GM21825 (cell line): Measurements from ENCODE around the gene CALML5.
"Not testable (repeated sequence)": the region's sequence is repeated elsewhere in the genome, so short reads cannot be mapped to it uniquely, and the experiment has no call there.

Experiments
- ATAC-seq: cut with Tn5 transposase; IDR thresholded peaks from one replicate; pipeline ENCODE4 v1.9.1; 2021; ENCODE audit warnings: mild to moderate bottlenecking, moderate library complexity; ENCODE audit not compliant: unreplicated experiment

The CALML5 gene

GRCh38 chr10:5485948-5486852 is 13.2 kb downstream of the CALML5 start:
- ATAC-seq: no peak

GRCh38 chr10:5485290-5485689 is 14.1 kb downstream of the CALML5 start:
- no peak for ATAC-seq

DNA sequence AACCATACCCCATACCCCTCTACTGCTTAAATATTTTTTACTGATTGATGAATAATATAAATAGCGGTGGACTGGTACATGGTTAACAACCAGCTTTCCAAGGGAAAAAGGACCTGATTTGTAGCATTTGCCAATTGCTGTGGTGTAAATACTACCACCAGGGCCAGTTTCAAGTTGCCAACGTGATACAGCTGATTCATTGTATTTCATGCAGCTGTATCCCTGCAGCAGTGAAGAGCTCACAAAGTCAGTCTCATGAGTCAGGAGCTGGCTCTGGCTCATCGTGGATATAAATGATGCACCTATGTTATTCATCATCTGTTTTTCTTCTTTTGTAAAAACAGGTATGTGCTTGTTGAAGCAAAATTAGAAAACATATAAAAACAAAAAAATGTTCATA is 15.2 kb downstream of the CALML5 start:
- no peak for ATAC-seq

DNA sequence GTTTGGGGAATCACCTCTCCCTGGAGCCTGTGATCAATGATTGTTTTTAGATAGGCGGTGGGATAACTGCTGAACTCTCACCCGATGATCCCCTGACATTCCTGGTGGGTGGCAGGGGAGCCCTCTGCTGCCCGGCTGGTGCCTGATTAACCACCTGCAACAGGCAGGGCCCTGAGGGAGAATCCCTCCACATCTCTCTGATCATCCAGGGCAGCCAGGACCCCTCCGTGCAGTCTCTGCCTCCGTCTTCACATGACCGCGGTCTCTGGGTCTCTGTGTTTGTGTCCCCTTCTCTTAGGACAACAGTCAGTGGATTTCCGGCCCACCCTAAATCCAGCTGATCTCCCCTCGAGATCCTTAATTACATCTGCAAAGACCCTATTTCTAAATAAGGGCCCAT is 17.4 kb downstream of the CALML5 start:
- no peak for ATAC-seq

- no peak for ATAC-seq
These were observed 18.2 kb downstream of the CALML5 start for GRCh38 chr10:5481121-5481520.

DNA sequence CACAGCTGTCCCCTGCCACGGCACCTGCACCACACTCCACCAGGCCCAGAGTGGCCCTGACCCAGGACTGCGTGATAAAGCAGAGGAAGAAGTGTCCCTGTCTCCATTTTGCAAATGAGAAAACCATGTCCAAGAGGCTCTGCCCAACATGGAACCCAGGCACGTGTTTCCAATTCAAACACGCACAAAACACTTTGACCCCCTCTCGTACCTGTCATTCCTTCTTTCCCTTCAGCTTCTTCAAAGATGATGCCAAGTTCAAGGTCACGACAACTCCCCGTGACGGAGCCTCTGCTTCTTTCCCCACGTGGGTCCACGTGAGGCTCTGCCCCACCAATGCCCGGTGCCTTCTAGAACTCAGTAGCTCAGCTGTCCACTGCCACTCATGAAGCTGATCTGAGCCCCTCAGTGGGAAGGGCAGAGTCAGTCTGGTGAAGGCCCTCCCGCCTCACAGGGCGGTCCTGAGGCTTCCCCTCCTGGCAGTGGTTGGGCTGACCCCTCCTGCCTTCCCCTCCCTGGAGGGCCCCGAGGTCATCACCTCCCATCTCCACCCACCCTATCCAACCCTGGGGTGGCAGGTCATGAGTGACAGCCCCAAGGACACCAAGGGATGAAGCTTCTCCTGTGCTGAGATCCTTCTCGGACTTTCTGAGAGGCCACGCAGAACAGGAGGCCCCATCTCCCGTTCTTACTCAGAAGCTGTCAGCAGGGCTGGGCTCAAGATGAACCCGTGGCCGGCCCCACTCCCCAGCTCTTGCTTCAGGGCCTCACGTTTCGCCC is 19.0 kb downstream of the CALML5 start:
- no peak for ATAC-seq

DNA sequence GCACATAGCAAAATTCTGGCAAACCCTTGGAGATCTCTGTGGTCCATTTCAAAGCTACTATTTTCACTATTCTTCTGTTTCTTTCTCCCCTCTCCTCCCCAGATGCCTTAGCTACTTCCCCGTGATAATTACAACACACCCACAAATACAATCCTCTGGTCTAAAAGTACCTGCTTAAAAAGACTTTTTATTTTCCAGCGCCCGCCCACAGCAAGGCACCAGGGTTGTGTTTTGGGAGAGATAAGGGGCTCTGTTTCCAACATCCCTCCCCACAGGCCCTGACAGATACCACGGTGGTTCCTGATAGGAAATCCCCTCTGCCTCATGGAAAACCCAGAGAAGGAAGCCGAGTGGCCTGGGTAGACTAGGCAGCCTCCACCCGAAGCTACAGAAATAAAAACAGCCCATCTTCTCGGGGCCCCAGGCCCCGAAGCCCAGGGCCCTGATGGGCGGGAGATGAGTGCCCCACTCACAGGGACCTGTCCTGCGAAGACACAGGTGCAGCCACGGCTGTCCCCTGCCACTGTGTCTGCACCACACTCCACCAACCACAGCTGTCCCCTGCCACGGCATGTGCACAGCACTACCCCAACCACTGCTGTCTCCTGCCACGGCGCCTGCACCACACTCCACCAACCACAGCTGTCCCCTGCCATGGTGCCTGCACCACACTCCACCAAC is 19.7 kb downstream of the CALML5 start:
- no peak for ATAC-seq

DNA sequence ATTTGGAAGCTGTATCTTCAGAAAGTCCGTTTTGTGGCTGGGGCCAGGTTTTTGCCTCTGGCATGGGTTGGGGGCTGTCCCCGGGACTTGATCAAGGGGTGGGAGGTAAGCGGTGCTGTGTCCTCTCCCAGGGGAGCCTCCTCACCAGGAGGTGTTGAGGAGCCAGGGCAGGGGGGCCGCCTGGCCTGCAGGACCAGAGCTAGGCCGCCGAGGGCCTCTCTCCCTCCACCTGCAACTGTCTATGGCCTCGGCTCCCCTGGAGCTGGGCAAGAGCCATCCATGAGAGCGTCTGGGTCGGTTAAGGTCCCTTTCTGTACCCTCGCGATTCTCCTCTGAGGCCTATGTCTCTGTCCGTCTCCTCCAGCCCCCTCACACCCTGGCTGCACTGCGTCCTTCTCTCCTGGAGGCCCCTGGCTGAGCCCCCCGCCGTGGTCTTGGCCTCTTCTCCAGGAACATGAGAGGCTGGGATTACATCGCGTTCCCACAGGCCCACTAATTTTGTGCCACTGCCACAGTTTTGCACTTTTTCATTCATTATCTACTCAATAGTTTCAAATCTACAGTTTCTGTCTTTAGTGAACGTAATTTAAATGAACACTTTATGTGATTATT is 20.6 kb downstream of the CALML5 start:
- ATAC-seq: no peak

DNA sequence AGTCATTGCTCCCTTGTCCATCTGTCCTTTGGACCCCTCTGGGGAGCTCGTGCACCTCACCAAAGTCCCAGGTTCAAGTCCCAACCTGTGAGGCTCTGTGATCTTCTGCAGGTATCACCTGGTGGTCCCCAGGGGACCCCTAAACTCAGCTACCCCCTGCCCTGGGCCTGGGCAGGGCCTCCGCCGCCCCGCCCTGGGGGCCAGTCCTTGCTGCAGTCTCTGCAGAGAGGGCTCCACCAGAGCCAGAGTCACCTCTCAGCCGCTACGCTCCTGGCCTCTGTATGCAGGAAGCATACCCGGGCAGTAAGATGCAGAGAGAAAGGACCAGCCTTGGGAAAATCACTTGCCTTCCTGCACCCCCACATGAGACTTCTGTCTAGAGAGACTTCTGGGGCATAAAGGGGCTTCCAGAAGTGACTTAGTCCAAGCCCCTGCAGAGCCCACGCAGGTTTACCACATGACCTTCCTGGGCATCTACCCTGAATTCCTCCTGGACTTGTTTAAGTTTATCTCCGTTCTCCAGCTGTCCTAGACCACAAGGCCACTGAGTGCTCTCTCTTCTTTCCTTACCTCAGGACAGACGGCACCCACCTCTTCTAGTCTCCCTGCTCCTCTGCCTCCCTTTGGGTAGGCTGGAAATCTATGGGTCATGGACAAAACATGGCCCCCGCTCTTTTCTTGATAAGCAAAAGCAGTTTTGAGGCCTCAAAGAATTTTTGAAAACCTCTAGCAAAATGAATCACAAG is 21.2 kb downstream of the CALML5 start:
- no peak for ATAC-seq

DNA sequence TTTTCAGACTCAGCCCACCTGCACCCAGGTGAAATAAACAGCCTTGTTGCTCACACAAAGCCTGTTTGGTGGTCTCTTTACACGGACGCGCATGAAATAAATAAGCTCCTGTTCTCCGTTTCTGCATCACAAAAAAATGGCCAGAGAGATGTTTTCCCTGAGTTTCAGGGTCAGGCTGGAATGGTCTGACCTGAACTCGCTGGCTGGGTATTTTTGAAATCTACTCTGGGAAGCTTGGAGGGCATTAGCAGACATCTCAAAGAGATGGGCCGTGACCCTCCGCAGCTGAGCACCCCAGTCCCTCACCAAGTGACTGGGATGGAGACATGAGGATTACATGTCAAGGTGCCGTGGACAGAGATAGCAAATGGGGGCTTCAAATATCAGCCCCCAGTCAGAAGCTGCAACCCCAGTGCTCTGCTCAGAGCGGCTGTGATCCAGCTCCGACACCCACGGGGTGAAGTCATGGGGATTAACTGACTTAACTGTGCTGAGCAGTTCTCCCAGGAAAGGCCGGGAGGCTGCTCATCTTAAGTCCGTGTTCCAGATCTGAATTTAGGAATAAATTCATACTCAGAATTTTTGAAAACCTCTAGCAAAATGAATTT is 22.3 kb downstream of the CALML5 start:
- no peak for ATAC-seq

DNA sequence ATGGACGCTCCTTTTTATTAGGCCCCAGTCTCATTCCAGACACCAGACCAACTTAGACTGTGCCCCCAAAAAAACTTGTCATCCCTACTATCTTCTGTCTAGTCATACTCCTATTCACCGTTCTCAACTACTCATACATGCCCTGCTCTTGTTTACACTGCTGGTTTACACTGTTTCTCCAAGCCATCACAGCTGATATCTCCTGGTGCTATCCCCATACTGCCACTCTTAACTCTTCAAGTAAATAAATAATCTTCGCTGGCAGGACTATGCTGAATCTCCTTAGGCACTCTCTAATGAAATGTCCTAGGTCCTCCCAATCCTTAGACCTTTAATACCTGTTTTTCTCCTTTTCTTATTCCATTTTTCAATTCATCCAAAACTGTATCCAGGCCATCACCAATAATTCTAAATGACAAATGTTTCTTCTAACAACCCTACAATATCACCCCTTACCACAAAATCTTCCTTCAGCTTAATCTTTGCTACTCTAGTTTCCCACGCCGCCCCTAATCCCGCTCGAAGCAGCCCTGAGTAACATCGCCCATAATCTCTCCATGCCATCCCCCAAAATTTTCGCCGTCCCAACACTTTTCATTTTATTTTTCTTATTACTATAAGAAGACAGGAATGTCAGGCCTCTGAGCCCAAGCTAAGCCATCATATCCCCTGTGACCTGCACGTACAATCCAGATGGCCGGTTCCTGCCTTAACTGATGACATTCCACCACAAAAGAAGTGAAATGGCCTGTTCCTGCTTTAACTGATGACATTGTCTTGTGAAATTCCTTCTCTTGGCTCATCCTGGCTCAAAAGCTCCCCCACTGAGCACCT is 23.2 kb downstream of the CALML5 start:
- ATAC-seq: not testable (repeated sequence)

- not testable (repeated sequence) for ATAC-seq
These were observed 24.3 kb downstream of the CALML5 start for GRCh38 chr10:5475088-5475487.

DNA sequence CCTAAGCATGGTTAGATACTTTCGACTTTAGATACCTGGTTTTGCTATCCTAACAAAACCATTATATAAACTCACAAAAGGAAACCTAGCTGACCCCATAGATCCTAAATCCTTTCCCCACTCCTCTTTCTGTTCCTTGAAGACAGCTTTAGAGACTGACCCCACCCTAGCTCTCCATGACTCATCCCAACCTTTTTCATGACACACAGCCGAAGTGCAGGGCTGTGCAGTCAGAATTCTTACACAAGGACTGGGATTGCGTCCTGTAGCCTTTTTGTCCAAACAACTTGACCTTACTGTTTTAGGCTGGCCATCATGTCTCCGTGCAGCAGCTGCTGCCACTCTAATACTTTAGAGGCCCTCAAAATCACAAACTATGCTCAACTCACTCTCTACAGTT is 24.7 kb downstream of the CALML5 start:
- ATAC-seq: not testable (repeated sequence)

DNA sequence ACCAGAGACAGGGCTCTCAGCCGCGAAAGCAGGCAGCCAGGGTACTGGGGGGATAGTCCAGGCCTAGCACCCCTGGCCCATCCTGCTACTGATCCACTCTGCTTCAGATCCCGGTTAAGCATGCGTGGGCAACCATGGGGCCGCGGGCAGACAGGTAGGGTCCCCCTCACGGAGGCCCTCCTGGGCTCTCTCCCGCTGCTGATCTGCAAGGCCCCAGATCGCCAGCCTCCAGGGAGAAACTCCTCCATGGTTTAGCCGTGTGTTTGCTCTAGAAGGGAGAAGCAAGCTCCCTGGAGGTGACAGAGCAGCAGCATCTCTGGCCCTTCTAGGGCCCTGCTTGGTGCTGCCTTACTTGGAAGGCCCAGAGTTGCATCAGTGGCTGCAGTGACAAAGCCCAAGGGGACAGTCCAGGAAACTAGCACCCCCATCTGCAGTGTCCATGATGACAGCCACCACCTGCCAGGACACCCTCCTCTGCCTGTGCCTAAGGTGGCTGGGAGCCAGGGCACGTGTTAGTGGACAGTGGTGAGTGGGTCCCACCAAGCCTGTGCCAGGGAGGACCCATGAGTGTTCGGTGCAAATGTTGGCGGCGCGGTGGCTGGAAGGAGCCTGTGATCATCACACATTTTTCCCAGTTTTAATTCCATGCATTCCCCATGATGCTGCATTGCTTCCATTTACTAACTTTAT is 29.2 kb downstream of the CALML5 start:
- no peak for ATAC-seq

DNA sequence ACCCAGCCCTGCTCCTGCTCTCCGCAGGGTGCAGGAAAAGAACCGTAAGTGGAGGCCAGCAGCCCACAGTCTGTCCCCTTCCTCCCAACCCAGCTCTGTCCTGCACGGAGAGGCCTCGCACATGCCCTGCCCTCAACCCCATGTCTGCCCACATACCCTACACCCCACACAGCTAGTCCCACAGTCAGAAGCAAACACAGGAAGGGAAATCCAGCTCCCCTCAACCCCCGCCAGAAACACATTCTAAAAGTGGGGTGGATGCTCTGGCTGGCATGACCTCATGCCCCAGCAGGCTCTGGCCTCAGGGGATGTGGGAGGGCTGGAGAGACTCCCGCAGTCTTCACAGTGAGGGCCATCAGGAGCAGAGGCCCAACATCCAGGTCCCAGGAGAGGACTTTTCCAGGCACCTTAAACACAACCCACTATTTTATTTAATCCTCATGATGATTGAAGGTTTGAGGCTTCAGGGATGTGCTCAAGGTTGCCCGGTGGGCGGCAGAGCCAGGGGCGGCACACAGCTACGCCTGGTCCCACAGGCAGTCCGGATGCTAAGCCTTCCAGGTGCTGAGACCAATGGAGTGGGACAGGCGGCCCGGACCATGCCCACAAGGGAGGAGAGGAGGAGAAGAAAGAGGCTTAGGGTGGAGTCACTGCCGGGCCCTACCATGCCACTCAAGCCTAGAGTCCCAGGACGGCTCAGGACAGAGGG is 29.9 kb downstream of the CALML5 start:
- ATAC-seq: no peak

DNA sequence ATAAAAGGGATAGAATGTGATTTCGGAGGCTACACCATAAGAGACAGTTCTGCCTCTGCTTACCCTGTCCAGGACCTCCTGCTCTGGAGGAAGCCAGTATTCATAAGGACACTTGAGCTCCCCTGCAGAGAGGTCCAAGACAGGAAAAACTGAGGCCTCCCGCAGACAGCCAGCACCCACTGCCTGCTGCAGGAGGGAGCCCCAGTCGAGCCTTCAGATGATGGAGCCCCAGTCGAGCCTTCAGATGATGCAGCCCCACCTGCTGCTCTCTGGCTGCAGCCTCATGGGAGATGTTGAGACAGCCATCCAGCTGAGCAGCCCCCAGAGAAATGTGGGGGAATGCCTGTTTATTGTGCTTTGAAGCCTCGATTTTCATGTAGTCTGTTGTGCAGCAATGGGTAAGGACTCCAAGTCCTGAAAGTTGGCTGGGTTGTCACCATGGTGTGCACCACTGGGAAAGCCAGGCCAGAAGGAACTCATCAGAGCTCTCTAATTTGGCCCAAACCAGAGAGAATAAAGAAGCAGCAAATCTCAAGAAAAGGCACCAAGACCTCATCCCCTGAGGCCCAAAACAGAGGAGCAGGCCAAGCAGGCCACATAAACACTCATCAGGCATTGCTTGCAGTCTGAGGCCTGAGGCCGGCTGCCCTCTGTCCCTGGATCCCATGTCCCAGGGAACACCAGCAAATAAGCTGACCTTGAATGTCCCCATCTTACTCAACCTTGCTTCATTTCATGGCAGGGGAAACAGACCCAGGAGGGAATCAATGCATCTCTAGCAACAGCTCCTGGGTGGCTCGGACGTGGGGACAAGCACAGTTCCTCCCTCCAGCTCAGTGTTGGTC is 30.9 kb downstream of the CALML5 start:
- no peak for ATAC-seq
